Esophagus mucosa (tissue), 1 donor: ENCODE data around the gene DISC1. TPM values are rescaled to one million over a fixed set of nuclear protein-coding genes. Genes with fewer than 3 reads are reported as not detected.
"Not testable (repeated sequence)": the region's sequence is repeated elsewhere in the genome, so short reads cannot be mapped to it uniquely, and the experiment has no call there.

ENCODE experiments used
- ATAC-seq: fragments of 200-7000 bp; cut with Tn5 transposase; one replicate; pipeline ENCODE4 v1.9.1; 2020
- total RNA-seq: library from RNA; stranded (reverse); gene quantifications from one replicate; pipeline ENCODE4 v1.2.4, GENCODE V29; 2023
- donor health status: DM: yes; HTN: yes; CAD: no.

DISC1 gene
- 2.4 TPM for total RNA-seq

GRCh38 chr1:231626535-231626950 is at the start of gene DISC1:
Gene DISC1, plus strand, starts transcription at chr1:231626790. Its CDS starts 78 bp downstream, at chr1:231626868.
- peak; percentile 82 for ATAC-seq

GRCh38 chr1:231576804-231577718 is 49.5 kb upstream of the DISC1 start:
- ATAC-seq = no peak

- no peak for ATAC-seq
Observed at GRCh38 chr1:231580874-231581273, 45.7 kb upstream of the DISC1 start.

GRCh38 chr1:231581859-231582258 is 44.7 kb upstream of the DISC1 start:
- ATAC-seq = no peak

- no peak for ATAC-seq
Observed at GRCh38 chr1:231583376-231583775, 43.2 kb upstream of the DISC1 start.

GRCh38 chr1:231584117-231584516 is 42.5 kb upstream of the DISC1 start:
- ATAC-seq = no peak

- ATAC-seq = no peak
Observed at GRCh38 chr1:231584921-231585320, 41.7 kb upstream of the DISC1 start.

- ATAC-seq = peak; percentile 81
Observed at GRCh38 chr1:231590453-231591198, 36.0 kb upstream of the DISC1 start.

- no peak for ATAC-seq
Observed at GRCh38 chr1:231591466-231591865, 35.1 kb upstream of the DISC1 start.

- no peak for ATAC-seq
Observed at GRCh38 chr1:231592809-231593208, 33.8 kb upstream of the DISC1 start.

GRCh38 chr1:231593264-231593663 is 33.3 kb upstream of the DISC1 start:
- ATAC-seq = not testable (repeated sequence)

GRCh38 chr1:231594123-231594522 is 32.5 kb upstream of the DISC1 start:
- ATAC-seq = no peak

GRCh38 chr1:231594749-231595148 is 31.8 kb upstream of the DISC1 start:
- no peak for ATAC-seq

- ATAC-seq = no peak
Observed at GRCh38 chr1:231596337-231596791, 30.2 kb upstream of the DISC1 start.

GRCh38 chr1:231597971-231598370 is 28.6 kb upstream of the DISC1 start:
- no peak for ATAC-seq

GRCh38 chr1:231600458-231600976 is 26.1 kb upstream of the DISC1 start:
- ATAC-seq = no peak

- no peak for ATAC-seq
Observed at GRCh38 chr1:231601824-231602672, 24.5 kb upstream of the DISC1 start.

GRCh38 chr1:231602673-231602984 is 24.0 kb upstream of the DISC1 start:
- no peak for ATAC-seq

GRCh38 chr1:231603598-231604275 is 22.9 kb upstream of the DISC1 start:
- peak; percentile 33 for ATAC-seq

- no peak for ATAC-seq
Observed at GRCh38 chr1:231604276-231604621, 22.3 kb upstream of the DISC1 start.

- no peak for ATAC-seq
Observed at GRCh38 chr1:231605149-231606100, 21.2 kb upstream of the DISC1 start.
